A549 treated with CORT108297 at 1 μM for 4 hours (cell line): ENCODE measurements around the gene ACCS. TPM values are rescaled to one million over a fixed set of nuclear protein-coding genes. Genes with fewer than 3 reads are reported as not detected.

Experiments
- total RNA-seq: library from RNA; stranded (reverse); fragments of 200-300 nt; extraction: Qiagen RNA extraction; gene quantifications from 5 replicates; pipeline ENCODE4 v1.2.3, GENCODE V29; 2022

Gene ACCS
- 13.7 to 19.7 TPM (median 18.3 TPM) in 5 replicates for total RNA-seq

GRCh38 chr11:44065841-44066731 lies at the start of gene ACCS:
Gene ACCS (plus strand): TSS chr11:44066270. CDS start chr11:44067628, 1,358 bp downstream.

GRCh38 chr11:44047931-44048431 lies 18.1 kb upstream of the ACCS start, which contains the start of gene ACCSL:
Gene ACCSL (plus strand): TSS chr11:44047981. CDS start chr11:44048037, 56 bp downstream.

GRCh38 chr11:44095506-44096359 lies 29.7 kb downstream of the ACCS start, which contains the start of gene EXT2:
Gene EXT2 (plus strand): TSS chr11:44095678. CDS start chr11:44107713, 12,035 bp downstream.

Other genes starting within 250 kb of the ACCS start
- 23.3 to 27.3 TPM (median 24.3 TPM) in 5 replicates for gene ALKBH3, start 185.4 kb upstream of the ACCS start, total RNA-seq
- 1.5 to 3.8 TPM (median 2.5 TPM) in 5 replicates for gene C11orf96, start 123.6 kb upstream of the ACCS start, total RNA-seq
- not detected in 5 replicates for gene ACCSL, start 18.3 kb upstream of the ACCS start, total RNA-seq
- 53.9 to 61.6 TPM (median 57.4 TPM) in 5 replicates for gene EXT2, start 29.4 kb downstream of the ACCS start, total RNA-seq
- 3.8 to 5.7 TPM (median 5.2 TPM) in 5 replicates for gene ALX4, start 243.9 kb downstream of the ACCS start, total RNA-seq